Jurkat, Clone E6-1 (cell line): ENCODE results near the gene TRAM2.
A peak's percentile ranks its signal among the peaks of the same experiment; 100 is the strongest.

Source experiments
- DNase-seq: peaks from one replicate; pipeline ENCODE4 v3.0.0-alpha.2; 2011; ENCODE audit warnings: low read depth, low spot score
- H3K4me3 ChIP-seq: 2 replicates; pipeline ENCODE4 v1.5.1; 2011; ENCODE audit warnings: mild to moderate bottlenecking, low read length, control low read depth, moderate library complexity

The TRAM2 gene

GRCh38 chr6:52550870-52551269 is 26.0 kb downstream of the TRAM2 start:
- H3K4me3 ChIP-seq: no peak overlapping the region
- no peak for DNase-seq

- no peak for DNase-seq
Measured at GRCh38 chr6:52550014-52550575, 26.8 kb downstream of the TRAM2 start.

GRCh38 chr6:52549428-52549827 is 27.4 kb downstream of the TRAM2 start:
- H3K4me3 ChIP-seq: no peak overlapping the region
- no peak for DNase-seq

More at GRCh38 chr6:52550014-52550575, 26.8 kb downstream of the TRAM2 start:
- H3K4me3 ChIP-seq: no peak overlapping the region

- no peak for DNase-seq
- no peak overlapping the region for H3K4me3 ChIP-seq
Measured at GRCh38 chr6:52548999-52549398, 27.9 kb downstream of the TRAM2 start.

GRCh38 chr6:52548353-52548713 is 28.5 kb downstream of the TRAM2 start:
- no peak overlapping the region for H3K4me3 ChIP-seq
- DNase-seq: no peak

- H3K4me3 ChIP-seq: no peak overlapping the region
- DNase-seq: no peak
Measured at GRCh38 chr6:52547647-52548352, 29.1 kb downstream of the TRAM2 start.

- no peak overlapping the region for H3K4me3 ChIP-seq
Measured at GRCh38 chr6:52546678-52547077, 30.2 kb downstream of the TRAM2 start.

GRCh38 chr6:52546192-52546591 is 30.7 kb downstream of the TRAM2 start:
- DNase-seq: no peak
- H3K4me3 ChIP-seq: no peak overlapping the region

More at GRCh38 chr6:52546678-52547077, 30.2 kb downstream of the TRAM2 start:
- no peak for DNase-seq

- no peak overlapping the region for H3K4me3 ChIP-seq
- no peak for DNase-seq
Measured at GRCh38 chr6:52545406-52546119, 31.3 kb downstream of the TRAM2 start.

GRCh38 chr6:52544602-52545405 is 32.1 kb downstream of the TRAM2 start:
- no peak for DNase-seq
- no peak overlapping the region for H3K4me3 ChIP-seq

GRCh38 chr6:52543729-52544601 is 32.9 kb downstream of the TRAM2 start:
- no peak overlapping the region for H3K4me3 ChIP-seq
- no peak for DNase-seq

- DNase-seq: no peak
- H3K4me3 ChIP-seq: no peak overlapping the region
Measured at GRCh38 chr6:52543262-52543661, 33.6 kb downstream of the TRAM2 start.

- no peak for DNase-seq
Measured at GRCh38 chr6:52541135-52541534, 35.7 kb downstream of the TRAM2 start.

GRCh38 chr6:52540286-52540902 is 36.5 kb downstream of the TRAM2 start:
- no peak for DNase-seq
- no peak overlapping the region for H3K4me3 ChIP-seq

More at GRCh38 chr6:52541135-52541534, 35.7 kb downstream of the TRAM2 start:
- H3K4me3 ChIP-seq: no peak overlapping the region

GRCh38 chr6:52539607-52540006 is 37.3 kb downstream of the TRAM2 start:
- no peak overlapping the region for H3K4me3 ChIP-seq
- DNase-seq: no peak

GRCh38 chr6:52538901-52539354 is 37.9 kb downstream of the TRAM2 start:
- DNase-seq: no peak
- H3K4me3 ChIP-seq: no peak overlapping the region

- peak overlapping the region; percentile 35; the same call in 1 of the 2 replicates for H3K4me3 ChIP-seq
- DNase-seq: no peak
Measured at GRCh38 chr6:52538252-52538900, 38.5 kb downstream of the TRAM2 start.
